Heart right ventricle (tissue), 16 donors: ENCODE data around the gene SCN10A. TPM values are rescaled to one million over a fixed set of nuclear protein-coding genes. Genes with fewer than 3 reads are reported as not detected.
A peak's percentile ranks its signal among the peaks of the same experiment; 100 is the strongest.

Experiments
- ATAC-seq, 8 donors: fragments of 200-7000 bp; cut with Tn5 transposase; one replicate each; pipeline ENCODE4 v1.9.1; 2020; ENCODE audit warnings: mild to moderate bottlenecking in 8 of 8, moderate library complexity in 8 of 8, moderate number of reproducible peaks in 1 of 8
- DNase-seq, 2 donors: peaks; one replicate each; pipeline ENCODE4 v3.0.0-alpha.2; 2020
- H3K27ac ChIP-seq, 10 donors: fragments of 200-600 bp; sonication (generic) in 2 of 10; one replicate each; pipeline versions ENCODE4 v1.5.0 to v1.8.0; 2020 to 2022; ENCODE audit warnings: mild to moderate bottlenecking in 3 of 10
- H3K27me3 ChIP-seq, 7 donors: fragments of 200-600 bp; one replicate each; pipeline ENCODE4 v1.8.0; 2021 to 2022; ENCODE audit warnings: mild to moderate bottlenecking in 2 of 7
- H3K36me3 ChIP-seq, 9 donors: fragments of 200-600 bp; sonication (generic) in 1 of 9; one replicate each; pipeline versions ENCODE4 v1.5.0 to v1.8.0; 2020 to 2022; ENCODE audit warnings: mild to moderate bottlenecking in 2 of 9
- H3K4me1 ChIP-seq, 9 donors: fragments of 200-600 bp; sonication (generic) in 1 of 9; one replicate each; pipeline versions ENCODE4 v1.5.0 to v1.8.0; 2020 to 2022; ENCODE audit warnings: mild to moderate bottlenecking in 4 of 9
- H3K4me3 ChIP-seq, 10 donors: fragments of 200-600 bp; sonication (generic) in 2 of 10; one replicate each; pipeline versions ENCODE4 v1.5.0 to v1.8.0; 2020 to 2022; ENCODE audit warnings: mild to moderate bottlenecking in 7 of 10, moderate library complexity in 2 of 10
- H3K9me3 ChIP-seq, 11 donors: fragments of 200-600 bp in 10 of 11; sonication (generic) in 2 of 11; one replicate each; pipeline versions ENCODE4 v1.5.0 to v1.8.0; 2013 to 2022; ENCODE audit warnings: mild to moderate bottlenecking in 2 of 11, control low read depth in 1 of 11, moderate library complexity in 1 of 11
- CTCF ChIP-seq, 9 donors: fragments of 200-600 bp; sonication (generic) in 2 of 9; IDR thresholded peaks; one replicate each; pipeline versions ENCODE4 v1.5.0 to v1.8.0; 2021 to 2022; ENCODE audit warnings: antibody characterized with exemption in 9 of 9, mild to moderate bottlenecking in 5 of 9, moderate library complexity in 1 of 9
- WGBS, 2 donors: extraction: QIAGEN DNeasy Blood & Tissue Kit; methylation state at CpG; one replicate each; pipeline ENCODE4 v1.1.7; 2013; ENCODE audit warnings: inconsistent platforms in 1 of 2; 5-methylcytosine and 5-hydroxymethylcytosine counted together
- intact Hi-C, 10 donors: fragments of 100-400 bp; cut with DNase I; formaldehyde crosslinking; loops; one replicate each; pipeline versions ENCODE4 v1.11.1 to v1.14.2; 2022
- polyA plus RNA-seq, 2 donors: library from polyadenylated mRNA; stranded (reverse); fragments of 200-250 nt; gene quantifications; one replicate each; pipeline ENCODE4 v1.2.3, GENCODE V29; 2013
- total RNA-seq, 10 donors: library from RNA; stranded (reverse); fragmentation: NEBNext Ultra II Directional in 3 of 10; extraction: Animal tissue kit (Norgen Biotek cat#: 25700) in 3 of 10; gene quantifications; one replicate each; pipeline versions ENCODE4 v1.2.1 to v1.2.4, GENCODE V29; 2021 to 2023
- donor health status: Arrhythmogenic right ventricular cardiomyopathy.
- donor health status: ischemic (EF 13 %, LVEDD 7.1; RV severe dilation, severe dysfunction).
- donor health status: healthy with polysubstance abuse.
- donor health status: DM: no; HTN: yes; CAD: no.
- donor health status: DM: no; HTN: no; CAD: no.
- donor health status: ischemic (EF 25% LVEDD 6.9; RV normal size, moderate dysfunction).
- donor health status: ischemic (EF 25% LVEDD 5.7; RV mildly dilated, moderate dysfunction).
- donor health status: healthy.
- donor health status: DM: yes; HTN: yes; CAD: no.
- donor health status: Ischemic cardiomyopathy.
- donor health status: ischemic (EF 35%, LVEDD 5.7; RV mildly dilated, moderate dysfunction).
- donor health status: nonischemic (EF 11% LVEDD 7.7; RV severe dilation, severe dysfunction).
- donor health status: DM: yes; HTN: yes; CAD: no.
- donor health status: PGD.
- donor health status: ischemic (EF 29% LVEDD 5.4; RV normal size, mild dysfunction).
- donor health status: nonischemic (EF 23%, LVEDD 6.1; RV moderate dilation, normal function).

Gene SCN10A
- total and polyA plus RNA-seq, 12 donors: 0.03 to 0.36 (median 0.07) TPM

- H3K27ac ChIP-seq: no peak overlapping the region
- H3K4me3 ChIP-seq: no peak overlapping the region
- ATAC-seq: peak in 4 of 8 donors; percentile 34 to 56 (median 38)
- H3K4me1 ChIP-seq: peaks cover 0 to 7% (median 0%) of the 10 kb centered on the region in 9 donors
- intact Hi-C loops: loop anchor here in 6 of 10 donors (2.0 to 10.0 kb wide), 6 partner anchors 159 to 651 kb away; partner anchors contain the start of genes EXOG (in 5 of the 6) and XYLB (in 1 of the 6)
- no peaks in the 10 kb centered on the region for H3K36me3 ChIP-seq
- H3K9me3 ChIP-seq: peaks cover 0 to 1% (median 0%) of the 10 kb centered on the region in 11 donors
- DNase-seq: no peak
- peak; percentile 20 to 57 (median 44) for TF ChIP-seq CTCF (IDR thresholded peaks at IDR 0.05)
- H3K27me3 ChIP-seq: peaks cover 0 to 56% (median 37%) of the 10 kb centered on the region in 7 donors
- 11 to 13% methylated on average over 7 of the region's 7 CpGs for WGBS, 2 donors
These were observed 160.2 kb downstream of the SCN10A start for GRCh38 chr3:38655708-38656300.

- no peak for DNase-seq
- no peak overlapping the region for H3K4me3 ChIP-seq
- peaks cover 0 to 14% (median 5%) of the 10 kb centered on the region in 9 donors for H3K4me1 ChIP-seq
- H3K36me3 ChIP-seq: no peaks in the 10 kb centered on the region
- WGBS, 2 donors: 86 to 88% methylated on average over 7 of the region's 7 CpGs
- TF ChIP-seq CTCF (IDR thresholded peaks at IDR 0.05): no peak
- ATAC-seq: no peak
- no peaks in the 10 kb centered on the region for H3K9me3 ChIP-seq
- H3K27me3 ChIP-seq: peaks cover 0 to 55% (median 36%) of the 10 kb centered on the region in 7 donors
- intact Hi-C loops: loop anchor here in 7 of 10 donors (2.0 to 10.0 kb wide), 6 partner anchors 132 to 649 kb away; partner anchors contain the start of genes EXOG (in 4 of the 7) and XYLB (in 1 of the 7)
- H3K27ac ChIP-seq: no peak overlapping the region
These were observed 162.1 kb downstream of the SCN10A start for GRCh38 chr3:38653685-38654537.

GRCh38 chr3:38652934-38653333, 163.1 kb downstream of the SCN10A start:
- ATAC-seq (no peak), DNase-seq (no peak)
- H3K27ac ChIP-seq: no peak overlapping the region
- H3K27me3 ChIP-seq: peaks cover 0 to 55% (median 37%) of the 10 kb centered on the region in 7 donors
- no peak overlapping the region for H3K4me3 ChIP-seq
- intact Hi-C loops: loop anchor here in 6 of 10 donors (5.0 to 10.0 kb wide), 5 partner anchors 131 to 648 kb away; partner anchors contain the start of genes EXOG (in 1 of the 6) and XYLB (in 1 of the 6)
- H3K36me3 ChIP-seq: no peaks in the 10 kb centered on the region
- 94 to 96% methylated on average over 1 of the region's 1 CpG for WGBS, 2 donors
- TF ChIP-seq CTCF (IDR thresholded peaks at IDR 0.05): no peak
- no peaks in the 10 kb centered on the region for H3K9me3 ChIP-seq
- H3K4me1 ChIP-seq: peaks cover 0 to 17% (median 7%) of the 10 kb centered on the region in 9 donors

- ATAC-seq (peak in 7 of 8 donors; percentile 25 to 66 (median 47)), DNase-seq (peak; percentile 56 to 68)
- 12 to 13% methylated on average over 19 of the region's 19 CpGs for WGBS, 2 donors
- H3K36me3 ChIP-seq: no peaks in the 10 kb centered on the region
- H3K27ac ChIP-seq: no peak overlapping the region
- peaks cover 0 to 52% (median 31%) of the 10 kb centered on the region in 7 donors for H3K27me3 ChIP-seq
- TF ChIP-seq CTCF (IDR thresholded peaks at IDR 0.05): peak; percentile 93 to 99 (median 98)
- intact Hi-C loops: loop anchor here (1.0 to 10.0 kb wide), 9 partner anchors 129 to 646 kb away; partner anchors contain the start of genes EXOG (in 4 of the 10) and XYLB (in 1 of the 10)
- H3K4me3 ChIP-seq: no peak overlapping the region
- no peaks in the 10 kb centered on the region for H3K9me3 ChIP-seq
- peaks cover 0 to 33% (median 13%) of the 10 kb centered on the region in 9 donors for H3K4me1 ChIP-seq
These were observed 164.7 kb downstream of the SCN10A start for GRCh38 chr3:38651153-38651789.
